Naive thymus-derived CD4-positive, alpha-beta T cell (primary cell): ENCODE data around the gene PRR35. TPM values are rescaled to one million over a fixed set of nuclear protein-coding genes. Genes with fewer than 3 reads are reported as not detected.

Experiments
- ATAC-seq: fragments of 150-1000 bp; cut with Tn5 transposase; 2 replicates; pipeline ENCODE4 v1.10.0; 2021; ENCODE audit warnings: mild to moderate bottlenecking, moderate library complexity
- CTCF ChIA-PET: fragments of 350-600 bp; sonication (Branson Sonifier 250); formaldehyde crosslinking; loops from one replicate; lab custom pipeline; 2021; ENCODE audit warnings: antibody characterized with exemption; lab: Charles Lee
- POLR2A ChIA-PET: fragments of 350-600 bp; sonication (Branson Sonifier 250); formaldehyde crosslinking; loops from one replicate; lab custom pipeline; 2021; ENCODE audit warnings: antibody characterized with exemption, inconsistent platforms; lab: Charles Lee
- DNase-seq, 9 donors: peaks; one replicate each; pipeline versions ENCODE4 v3.0.0 to v3.0.0-alpha.2; 2020 to 2022; ENCODE audit warnings: mixed read lengths in 1 of 9
- H3K27ac ChIP-seq: one replicate; pipeline ENCODE4 v1.7.0; 2013; ENCODE audit warnings: mild to moderate bottlenecking, low read depth, low read length, moderate library complexity
- H3K27me3 ChIP-seq, 2 donors: one replicate each; pipeline ENCODE4 v1.7.0; 2013; ENCODE audit warnings: low read length in 2 of 2, mild to moderate bottlenecking in 2 of 2, moderate library complexity in 2 of 2; ENCODE audit not compliant: control insufficient read depth in 2 of 2, insufficient read depth in 2 of 2
- H3K36me3 ChIP-seq, 3 experiments: 1 replicate in 2 of 3; 2 replicates in 1 of 3; pipeline ENCODE4 v1.7.0; 2013; ENCODE audit warnings: low read length in 3 of 3, mild to moderate bottlenecking in 3 of 3, moderate library complexity in 1 of 3; ENCODE audit not compliant: insufficient read depth in 3 of 3, control insufficient read depth in 2 of 3
- H3K4me1 ChIP-seq, 2 donors: one replicate each; pipeline ENCODE4 v1.7.0; 2013; ENCODE audit warnings: low read length in 2 of 2, mild to moderate bottlenecking in 2 of 2, moderate library complexity in 1 of 2; ENCODE audit not compliant: control insufficient read depth in 2 of 2, insufficient read depth in 2 of 2
- H3K4me3 ChIP-seq: 2 replicates; pipeline ENCODE4 v1.7.0; 2013; ENCODE audit warnings: mild to moderate bottlenecking, low read length
- H3K9me3 ChIP-seq, 3 experiments: 1 replicate in 2 of 3; 2 replicates in 1 of 3; pipeline ENCODE4 v1.7.0; 2013; ENCODE audit warnings: low read length in 3 of 3; ENCODE audit not compliant: control insufficient read depth in 2 of 3
- H3K27ac Mint-ChIP-seq, 9 donors: one replicate each; pipeline ENCODE4 v1.8.0; 2020 to 2022; ENCODE audit warnings: mixed read lengths in 9 of 9, mild to moderate bottlenecking in 8 of 9, moderate library complexity in 5 of 9, inconsistent platforms in 2 of 9
- H3K27me3 Mint-ChIP-seq, 5 donors: one replicate each; pipeline ENCODE4 v1.8.0; 2021 to 2022; ENCODE audit warnings: mixed read lengths in 5 of 5, mild to moderate bottlenecking in 1 of 5
- H3K36me3 Mint-ChIP-seq, 5 donors: one replicate each; pipeline ENCODE4 v1.8.0; 2020 to 2022; ENCODE audit warnings: mixed read lengths in 5 of 5, mild to moderate bottlenecking in 3 of 5, inconsistent platforms in 1 of 5
- H3K4me1 Mint-ChIP-seq, 7 donors: one replicate each; pipeline ENCODE4 v1.8.0; 2020 to 2022; ENCODE audit warnings: mixed read lengths in 7 of 7, mild to moderate bottlenecking in 3 of 7, inconsistent platforms in 1 of 7
- H3K4me3 Mint-ChIP-seq, 10 donors: one replicate each; pipeline ENCODE4 v1.8.0; 2020 to 2022; ENCODE audit warnings: mild to moderate bottlenecking in 10 of 10, mixed read lengths in 10 of 10, moderate library complexity in 6 of 10, inconsistent platforms in 2 of 10
- H3K9me3 Mint-ChIP-seq, 11 donors: one replicate each; pipeline ENCODE4 v1.8.0; 2020 to 2022; ENCODE audit warnings: mixed read lengths in 11 of 11, mild to moderate bottlenecking in 4 of 11, inconsistent platforms in 1 of 11, moderate library complexity in 1 of 11
- intact Hi-C, 2 donors: fragments of 100-400 bp; cut with micrococcal nuclease; formaldehyde crosslinking; loops; one replicate each; pipeline ENCODE4 v1.15.1; 2023
- polyA plus RNA-seq, 2 donors: library from polyadenylated mRNA; unstranded; fragments of 300-500 nt; fragmentation: Illumina TruSeq; gene quantifications; one replicate each; pipeline ENCODE4 v1.2.3, GENCODE V29; 2021
- total RNA-seq, 6 experiments: library from RNA in 5 of 6; stranded (reverse) in 5 of 6; gene quantifications; 1 replicate in 5 of 6; 2 replicates in 1 of 6; pipeline ENCODE4 v1.2.3 and lab custom pipeline; 2021 to 2026

The PRR35 gene
- total and polyA plus RNA-seq, 7 experiments from 2014 or later = not detected

- Histone ChIP-seq H3K36me3 (peaks cover 0 to 21% (median 0%) of the 10 kb centered on the region in 3 experiments), H3K9me3 (no peaks in the 10 kb centered on the region), H3K4me3 (no peak overlapping the region), H3K4me1 (no peaks in the 10 kb centered on the region), H3K27ac (no peak overlapping the region), H3K27me3 (no peaks in the 10 kb centered on the region)
- ATAC-seq (no peak), DNase-seq (no peak)
- intact Hi-C loops = no loop called here
- ChIA-PET CTCF (no interaction called here), POLR2A (interaction anchor here (1.5 kb wide), 1 partner anchor 32 kb away, joined by 3 read pairs; no protein-coding TSS in a partner anchor)
- Mint-ChIP-seq H3K4me3 (no peak overlapping the region), H3K36me3 (no peaks in the 10 kb centered on the region), H3K9me3 (no peaks in the 10 kb centered on the region), H3K27me3 (peaks cover 0 to 11% (median 6%) of the 10 kb centered on the region in 5 donors), H3K27ac (no peak overlapping the region), H3K4me1 (peaks cover 0 to 2% (median 0%) of the 10 kb centered on the region in 7 donors)
These were observed 4.4 kb upstream of the PRR35 start for GRCh38 chr16:555528-556473.

GRCh38 chr16:556474-557173 is 3.6 kb upstream of the PRR35 start:
- H3K4me3 ChIP-seq = no peak overlapping the region
- POLR2A ChIA-PET = no interaction called here
- no peak overlapping the region for H3K27ac ChIP-seq
- peaks cover 0 to 13% (median 6%) of the 10 kb centered on the region in 5 donors for H3K27me3 Mint-ChIP-seq
- H3K9me3 ChIP-seq = no peaks in the 10 kb centered on the region
- no peak overlapping the region for H3K27ac Mint-ChIP-seq
- intact Hi-C loops = no loop called here
- CTCF ChIA-PET = no interaction called here
- H3K27me3 ChIP-seq = no peaks in the 10 kb centered on the region
- no peaks in the 10 kb centered on the region for H3K36me3 Mint-ChIP-seq
- H3K4me1 ChIP-seq = no peaks in the 10 kb centered on the region
- DNase-seq (no peak), ATAC-seq (no peak)
- H3K36me3 ChIP-seq = peaks cover 0 to 16% (median 0%) of the 10 kb centered on the region in 3 experiments
- H3K4me1 Mint-ChIP-seq = peaks cover 0 to 2% (median 0%) of the 10 kb centered on the region in 7 donors
- H3K4me3 Mint-ChIP-seq = no peak overlapping the region
- H3K9me3 Mint-ChIP-seq = no peaks in the 10 kb centered on the region

DNA sequence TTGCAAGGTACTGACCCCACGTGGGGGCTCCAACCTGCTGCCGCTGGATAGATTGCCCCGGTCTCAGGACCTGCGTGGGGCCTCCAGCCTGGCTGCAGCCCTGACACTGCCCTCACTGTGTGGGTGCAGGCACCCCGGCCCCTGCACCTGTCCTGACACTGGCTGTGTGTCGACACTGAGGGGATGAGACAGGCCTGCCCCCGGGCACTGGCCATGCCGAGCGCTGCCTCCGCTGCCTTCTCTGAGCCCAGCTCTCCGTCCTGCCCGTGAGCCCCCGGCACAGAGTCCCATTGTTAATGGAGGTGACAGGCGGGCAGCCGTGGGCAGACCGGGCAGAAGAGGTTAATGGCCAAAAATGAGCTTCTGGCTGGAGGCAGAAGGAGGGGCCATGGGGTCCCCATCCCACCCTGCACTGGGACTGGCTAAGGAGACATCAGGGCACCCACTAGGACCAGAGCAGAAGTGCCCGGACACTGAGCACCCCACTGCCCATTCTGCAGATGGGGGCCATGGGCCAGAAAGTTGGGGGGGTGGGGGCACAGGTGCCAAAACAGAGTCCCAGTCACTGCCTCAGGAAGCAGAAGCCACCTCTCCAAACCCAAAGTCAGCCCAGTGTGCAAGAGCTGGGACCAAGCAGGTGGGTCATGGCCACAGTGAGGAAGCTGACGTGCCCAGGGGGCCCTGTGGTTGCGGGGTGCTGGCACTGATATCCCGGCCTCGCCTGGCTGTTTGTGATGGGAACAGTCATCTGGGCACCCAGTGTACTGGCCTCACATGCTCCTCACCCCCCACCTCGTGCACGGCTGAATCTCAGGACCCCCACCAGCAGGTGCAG is 2.5 kb upstream of the PRR35 start:
- CTCF ChIA-PET = no interaction called here
- POLR2A ChIA-PET = no interaction called here
- Histone ChIP-seq H3K36me3 (peaks cover 0 to 7% (median 0%) of the 10 kb centered on the region in 3 experiments), H3K9me3 (no peaks in the 10 kb centered on the region), H3K27me3 (no peaks in the 10 kb centered on the region), H3K27ac (no peak overlapping the region), H3K4me3 (no peak overlapping the region), H3K4me1 (no peaks in the 10 kb centered on the region)
- Mint-ChIP-seq H3K36me3 (no peaks in the 10 kb centered on the region), H3K4me1 (peaks cover 0 to 6% (median 3%) of the 10 kb centered on the region in 7 donors), H3K9me3 (peaks cover 0 to 3% (median 0%) of the 10 kb centered on the region in 11 donors), H3K27ac (no peak overlapping the region), H3K4me3 (no peak overlapping the region), H3K27me3 (peaks cover 6 to 20% (median 9%) of the 10 kb centered on the region in 5 donors)
- no peak for ATAC-seq
- intact Hi-C loops = no loop called here
- DNase-seq = no peak

DNA sequence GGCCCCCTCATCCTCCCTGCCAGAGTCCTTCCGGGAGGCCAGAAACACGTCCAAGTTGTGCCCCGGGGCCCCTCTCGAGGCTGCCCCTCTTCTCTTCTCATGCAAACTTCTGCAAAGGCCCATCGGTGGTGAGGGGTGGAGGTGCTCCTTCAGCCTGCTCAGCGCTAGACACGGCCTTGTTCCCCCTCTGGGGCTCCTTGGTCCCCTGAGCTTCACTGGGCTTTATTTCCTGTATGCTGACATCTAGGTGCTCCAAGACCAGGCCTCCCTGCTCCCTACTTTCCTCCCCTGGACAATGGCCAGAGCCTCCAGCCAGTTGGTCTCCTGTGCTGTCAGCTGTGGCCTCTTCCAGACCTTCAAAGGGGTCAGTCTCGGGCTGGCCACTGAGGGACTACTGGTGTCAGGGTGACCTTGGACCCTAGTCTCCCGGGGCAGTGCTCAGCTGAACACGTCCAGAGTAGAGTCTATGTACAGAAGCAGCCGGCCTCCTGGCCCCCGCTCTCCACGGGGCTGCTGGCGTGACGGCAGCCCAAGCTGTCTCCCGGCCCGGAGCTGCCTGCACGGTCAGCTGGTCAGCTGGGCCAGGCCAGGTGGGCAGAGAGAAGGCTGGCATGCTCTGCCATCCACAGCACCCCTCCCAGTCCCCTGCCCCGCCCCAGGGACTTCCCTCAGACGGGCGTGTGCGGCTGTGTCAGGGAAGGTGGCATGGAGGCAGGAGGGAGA is 1.7 kb upstream of the PRR35 start:
- H3K36me3 ChIP-seq = peaks cover 0 to 7% (median 0%) of the 10 kb centered on the region in 3 experiments
- CTCF ChIA-PET = no interaction called here
- POLR2A ChIA-PET = no interaction called here
- Mint-ChIP-seq H3K4me1 (peaks cover 0 to 7% (median 3%) of the 10 kb centered on the region in 7 donors), H3K4me3 (no peak overlapping the region), H3K9me3 (peaks cover 0 to 3% (median 0%) of the 10 kb centered on the region in 11 donors), H3K27ac (no peak overlapping the region), H3K36me3 (no peaks in the 10 kb centered on the region), H3K27me3 (peaks cover 6 to 20% (median 9%) of the 10 kb centered on the region in 5 donors)
- no peak overlapping the region for H3K27ac ChIP-seq
- H3K9me3 ChIP-seq = no peaks in the 10 kb centered on the region
- H3K4me1 ChIP-seq = no peaks in the 10 kb centered on the region
- no peak overlapping the region for H3K4me3 ChIP-seq
- DNase-seq = no peak
- ATAC-seq = no peak
- H3K27me3 ChIP-seq = no peaks in the 10 kb centered on the region
- intact Hi-C loops = no loop called here

DNA sequence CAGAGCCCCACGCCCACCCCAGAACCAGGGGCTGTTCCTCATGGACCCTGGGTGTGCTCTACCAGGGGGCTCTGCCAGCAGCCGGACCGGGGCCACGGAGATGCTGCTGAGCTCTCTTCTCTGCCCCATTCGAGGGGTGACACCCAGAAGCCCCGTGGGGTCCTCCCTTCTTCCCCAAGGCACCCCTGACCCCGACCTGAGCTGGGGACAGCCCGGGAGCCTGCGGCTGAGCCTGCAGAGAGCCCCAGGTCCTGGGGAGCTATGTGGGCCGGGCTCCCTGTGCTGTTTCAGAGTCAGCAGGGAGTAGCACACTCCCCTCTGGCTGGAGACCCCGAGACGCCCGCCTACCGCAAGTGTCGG is 1.2 kb upstream of the PRR35 start:
- CTCF ChIA-PET = no interaction called here

More for the DNA sequence above, 1.2 kb upstream of the PRR35 start:
- intact Hi-C loops = no loop called here
- H3K9me3 ChIP-seq = no peaks in the 10 kb centered on the region
- no peak overlapping the region for H3K27ac Mint-ChIP-seq
- peaks cover 0 to 7% (median 3%) of the 10 kb centered on the region in 7 donors for H3K4me1 Mint-ChIP-seq
- H3K9me3 Mint-ChIP-seq = peaks cover 0 to 3% (median 0%) of the 10 kb centered on the region in 11 donors
- no peaks in the 10 kb centered on the region for H3K4me1 ChIP-seq
- no peak overlapping the region for H3K4me3 ChIP-seq
- DNase-seq (no peak), ATAC-seq (no peak)
- H3K27ac ChIP-seq = no peak overlapping the region
- peak overlapping the region in 1 of 10 donors; percentile 72 for H3K4me3 Mint-ChIP-seq
- no peaks in the 10 kb centered on the region for H3K27me3 ChIP-seq
- peaks cover 0 to 2% (median 0%) of the 10 kb centered on the region in 3 experiments for H3K36me3 ChIP-seq
- POLR2A ChIA-PET = no interaction called here
- peaks cover 6 to 20% (median 9%) of the 10 kb centered on the region in 5 donors for H3K27me3 Mint-ChIP-seq
- H3K36me3 Mint-ChIP-seq = no peaks in the 10 kb centered on the region
